GM12873 (cell line): ENCODE data around the gene TPGS1.

ENCODE experiments used
- CTCF ChIP-seq: IDR thresholded peaks from 2 replicates; pipeline ENCODE4 v1.5.1; 2012; ENCODE audit warnings: low read depth, mild to moderate bottlenecking, moderate library complexity, low read length, control low read depth; ENCODE audit not compliant: insufficient read depth; ENCODE audit errors: missing control alignments

Gene TPGS1

GRCh38 chr19:480016-480855, 27.1 kb upstream of the TPGS1 start:
- TF ChIP-seq CTCF, result peak; percentile 26

DNA sequence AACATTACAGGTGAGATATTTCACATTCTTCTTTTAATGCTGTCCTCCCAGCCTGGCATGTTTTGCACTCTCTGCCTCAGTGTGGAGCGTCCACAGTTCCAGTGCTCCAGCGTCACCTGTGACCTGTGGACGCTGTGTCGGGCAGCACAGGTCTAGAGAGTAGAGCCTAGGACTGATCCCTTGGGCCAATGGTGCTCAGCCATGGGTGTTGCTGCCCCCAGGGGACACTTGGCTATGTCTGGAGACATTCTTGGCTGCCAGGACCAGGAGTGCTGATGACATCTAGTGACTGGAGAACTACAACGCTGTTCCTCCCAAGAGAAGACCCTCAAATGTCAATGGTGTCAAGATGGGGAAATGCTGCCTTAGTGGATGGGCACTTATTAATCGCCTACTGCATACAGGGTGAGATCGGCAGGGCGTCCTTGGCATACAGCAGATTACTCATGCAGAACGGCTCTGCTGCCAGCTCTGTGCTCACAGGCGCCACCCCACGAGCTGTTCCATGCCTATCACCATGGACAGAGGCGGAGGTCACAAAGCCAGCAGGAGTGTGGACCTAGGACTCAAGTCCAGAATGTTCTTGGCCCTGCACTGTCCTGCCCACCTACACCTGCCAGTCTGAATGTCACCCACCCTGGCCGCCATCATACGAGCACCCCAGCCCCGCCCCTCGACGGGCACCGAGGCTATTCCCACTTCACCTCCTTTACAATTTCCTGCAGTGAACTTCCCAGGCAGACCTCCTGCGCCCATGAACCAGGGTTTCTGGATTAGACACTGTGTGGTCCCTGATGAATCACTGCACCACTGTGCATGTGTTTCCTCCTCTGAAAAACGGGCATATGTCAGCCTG, 24.9 kb upstream of the TPGS1 start:
- TF ChIP-seq CTCF, result no peak

DNA sequence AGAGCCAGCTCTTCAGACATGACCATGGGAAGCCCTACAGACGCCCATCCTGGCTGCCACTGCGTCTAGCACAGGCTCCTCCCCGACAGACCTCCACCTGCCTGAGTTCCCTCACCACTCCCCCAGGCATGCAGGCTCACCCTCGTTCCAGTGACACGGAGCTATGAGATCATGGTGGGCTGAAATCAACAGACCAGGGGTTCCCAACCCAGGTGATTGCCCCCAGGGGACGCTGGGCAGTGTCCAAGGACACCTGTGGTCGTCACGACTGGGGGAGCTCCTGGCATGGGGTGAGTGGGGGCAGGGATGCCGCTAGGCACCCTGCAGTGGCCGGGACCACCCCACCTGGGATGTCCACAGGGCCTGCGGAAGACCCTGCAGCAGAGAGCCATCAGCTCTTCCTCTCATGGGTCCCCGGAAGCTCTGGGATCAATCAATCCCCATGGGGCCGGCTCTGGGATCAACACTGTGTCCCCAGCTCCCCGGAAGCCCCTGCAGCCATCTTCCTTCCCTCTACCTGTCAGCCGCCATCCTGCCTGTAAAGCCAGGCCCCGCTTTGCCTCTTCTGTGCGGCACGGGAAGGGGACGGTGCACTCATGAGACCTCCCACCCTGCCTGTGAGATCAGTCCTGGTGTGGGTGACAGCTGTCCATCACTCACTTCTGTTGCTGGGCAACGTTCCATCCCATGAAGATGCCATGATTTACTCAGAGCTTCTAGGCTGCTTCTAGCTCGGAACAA, 23.8 kb upstream of the TPGS1 start:
- no peak for TF ChIP-seq CTCF

DNA sequence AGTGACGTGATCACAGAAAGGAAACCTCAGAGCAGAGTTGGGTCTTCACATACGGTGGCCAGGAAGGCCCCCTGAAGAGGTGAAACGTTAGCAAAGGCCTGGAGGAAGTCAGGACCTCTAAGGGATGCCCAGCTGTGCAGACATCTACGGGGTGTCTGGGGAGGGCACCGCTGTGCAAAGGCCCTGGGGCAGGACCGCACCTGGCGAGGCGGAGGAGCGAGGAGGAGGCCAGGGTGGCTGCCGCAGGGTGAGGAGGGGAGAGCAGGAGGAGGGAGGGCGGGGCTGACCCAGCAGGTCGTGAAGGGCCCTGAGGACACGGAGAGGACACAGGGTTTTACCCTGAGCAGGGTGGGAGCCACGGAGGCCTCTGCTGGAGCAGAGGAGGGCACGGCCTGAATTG, 22.8 kb upstream of the TPGS1 start:
- no peak for TF ChIP-seq CTCF

GRCh38 chr19:485077-485476, 22.2 kb upstream of the TPGS1 start:
- no peak for TF ChIP-seq CTCF

DNA sequence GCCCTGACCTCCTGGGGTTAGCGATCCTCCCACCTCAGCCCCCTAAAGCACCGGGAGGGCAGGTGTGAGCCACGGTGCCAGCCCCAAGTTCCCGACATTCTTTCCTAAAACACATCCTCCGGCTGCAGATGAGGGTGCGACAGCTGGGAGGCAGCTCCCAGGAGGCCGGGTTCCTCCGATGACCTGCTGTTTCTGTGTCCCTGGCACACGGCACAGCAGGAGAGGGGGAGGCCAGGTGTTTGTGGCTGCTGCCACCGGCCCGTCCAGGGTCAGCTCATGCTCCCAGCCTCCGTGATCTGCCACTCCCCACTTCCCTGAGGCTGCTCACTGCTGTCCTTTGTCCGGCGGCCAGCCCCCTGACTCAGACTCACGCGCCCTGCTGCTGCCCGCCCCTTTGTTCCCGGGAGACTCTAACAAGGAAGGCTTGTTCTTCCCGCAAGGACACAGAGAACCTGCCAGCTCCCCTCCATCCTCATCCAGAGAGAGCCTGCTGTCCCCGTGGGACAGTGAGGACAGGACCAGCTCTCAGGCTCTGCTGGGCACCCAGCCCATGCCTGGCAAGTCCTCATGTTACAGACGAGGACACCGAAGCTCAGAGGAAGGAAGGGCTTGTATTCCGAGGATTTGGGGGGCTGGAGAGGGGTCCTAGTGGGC, 21.6 kb upstream of the TPGS1 start:
- no peak for TF ChIP-seq CTCF
